ENCODE measurements around the gene MPIG6B.

The MPIG6B gene

DNA sequence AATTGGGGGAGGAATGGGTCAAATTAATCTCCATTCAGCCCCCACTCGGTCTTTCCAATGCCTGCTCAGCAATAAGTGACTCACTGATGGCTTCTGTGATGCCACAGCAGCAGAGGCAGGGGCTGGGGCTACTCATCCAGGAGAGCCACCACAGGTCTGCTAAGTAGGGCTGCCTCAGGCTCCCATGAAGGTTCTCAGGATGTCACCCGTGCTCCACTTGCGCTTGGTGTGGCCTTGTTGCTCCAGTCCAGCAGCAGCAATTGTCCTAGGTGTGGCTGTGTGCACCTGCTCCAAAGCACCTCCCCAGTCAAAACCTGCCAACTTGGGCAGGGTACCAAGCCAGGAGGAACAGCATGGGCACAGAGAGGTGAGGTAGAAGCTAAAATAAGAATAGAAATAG is 1.0 kb upstream of the MPIG6B start:
- no peak for DNase-seq

DNA sequence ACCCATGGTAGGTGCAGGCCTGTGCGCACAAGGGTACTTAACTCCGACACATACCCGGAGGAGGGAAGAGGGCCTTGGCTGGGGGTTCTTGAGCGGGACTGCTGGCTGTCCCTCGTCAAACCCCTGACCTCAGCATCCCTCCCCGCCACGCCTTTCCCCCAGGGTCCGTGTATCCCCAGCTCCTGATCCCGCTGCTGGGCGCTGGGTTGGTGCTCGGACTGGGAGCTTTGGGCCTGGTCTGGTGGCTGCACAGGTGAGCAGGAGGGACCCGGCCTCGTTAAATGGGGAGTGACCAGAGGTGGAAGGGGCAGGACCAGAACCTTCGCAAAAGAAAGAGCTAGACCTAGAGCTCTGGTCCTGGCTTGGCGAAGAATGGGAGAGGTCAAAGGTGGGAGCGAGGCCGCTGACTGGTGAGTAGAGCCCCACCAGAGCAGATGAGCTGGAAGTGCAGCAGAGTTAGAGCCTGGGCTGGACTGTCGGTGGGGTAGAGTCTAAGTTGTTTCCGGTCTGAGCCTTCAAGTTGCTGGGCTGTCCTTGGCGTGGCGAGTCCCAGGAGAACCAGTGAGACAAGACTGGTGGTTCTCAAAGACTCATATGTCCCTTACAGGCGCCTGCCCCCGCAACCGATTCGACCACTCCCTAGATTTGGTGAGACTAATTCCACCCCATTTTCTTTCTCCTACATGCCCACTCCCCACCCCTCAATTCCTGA is 963 bp downstream of the MPIG6B start:
- no peak for DNase-seq

- no peak for DNase-seq
These were observed 2.6 kb downstream of the MPIG6B start for GRCh38 chr6:31725502-31726350.

DNA sequence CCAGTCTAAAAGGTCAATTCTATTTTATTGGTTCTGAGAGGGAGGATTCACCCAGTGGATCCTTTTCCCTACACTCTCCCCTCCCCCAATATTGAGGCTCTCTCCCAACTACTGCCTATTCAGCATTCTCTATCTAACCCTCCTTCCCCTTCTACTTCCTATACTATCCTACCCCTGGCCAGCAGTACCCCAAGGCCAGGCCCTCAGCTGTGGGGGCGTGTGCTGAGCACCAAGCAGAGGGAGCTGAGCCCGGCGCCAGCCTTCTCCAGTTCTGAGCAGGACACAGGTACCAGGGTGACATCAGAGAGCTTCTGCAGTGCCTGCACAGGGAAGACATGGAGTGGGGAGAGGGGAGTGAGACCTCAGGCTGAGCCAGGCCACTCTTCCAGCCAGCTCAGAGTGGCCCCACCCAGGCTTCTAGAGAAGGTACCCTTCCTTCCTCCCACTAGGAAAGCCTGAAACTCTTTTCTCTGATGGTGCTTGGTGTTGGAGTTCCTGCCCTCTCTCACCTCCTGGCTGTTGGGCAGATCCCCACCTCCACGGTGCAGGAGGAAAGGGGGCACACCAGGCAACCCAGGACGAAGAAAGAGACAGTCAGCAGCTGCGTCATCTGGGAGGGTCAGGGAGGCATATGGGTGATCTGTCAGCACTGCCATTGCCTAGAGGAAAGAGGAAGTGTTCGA is 4.0 kb downstream of the MPIG6B start:
- DNase-seq, result no peak

DNA sequence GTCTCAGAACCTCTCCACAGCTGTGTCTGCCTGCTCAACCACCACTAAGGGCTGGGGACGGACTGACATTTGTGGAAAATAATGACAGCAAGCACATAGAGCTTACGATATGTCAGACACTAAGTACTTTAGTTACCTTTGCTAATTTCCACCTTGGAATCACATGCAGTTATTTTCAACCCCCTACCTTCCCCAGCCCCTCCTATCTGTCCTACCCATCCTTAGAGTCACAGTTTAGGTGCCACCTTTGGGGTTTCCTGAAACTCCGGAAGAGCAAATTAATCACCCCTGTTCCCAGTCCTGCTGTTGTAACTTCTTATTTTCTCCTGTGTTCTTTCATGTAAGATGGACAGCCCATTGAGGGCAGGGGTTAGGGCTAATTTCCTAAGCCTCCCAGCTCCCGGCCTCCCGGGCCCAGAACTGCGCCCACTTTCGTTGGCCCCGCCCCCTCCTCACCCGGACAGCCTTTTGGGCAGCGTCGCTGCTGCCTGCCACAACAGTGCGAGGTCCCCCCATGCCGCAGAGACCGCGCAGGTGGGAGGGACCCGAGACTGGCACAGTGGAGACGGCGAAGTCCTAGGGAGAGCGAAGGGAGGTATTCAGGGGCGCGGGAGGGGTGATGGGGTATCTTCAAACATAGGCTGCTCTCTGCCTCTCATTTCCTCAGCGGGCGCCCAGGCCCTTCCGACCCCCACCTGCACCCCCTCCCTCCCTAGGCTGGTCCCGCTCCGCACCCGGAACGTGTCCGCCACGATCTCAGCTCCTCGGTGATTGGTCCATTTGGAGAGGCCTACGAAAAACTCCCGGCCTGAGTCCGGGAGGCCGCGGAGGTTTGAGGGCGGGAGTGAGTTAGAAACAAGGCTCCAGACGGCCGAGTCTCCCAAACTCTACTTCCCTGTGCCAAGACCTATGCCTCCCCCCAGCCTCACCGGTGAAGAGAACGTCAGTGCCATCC is 4.8 kb downstream of the MPIG6B start:
- DNase-seq, result no peak

GRCh38 chr6:31728767-31729514 is 5.8 kb downstream of the MPIG6B start, which contains the start of gene DDAH2:
Gene DDAH2 (minus strand): TSS chr6:31729299. CDS start chr6:31729161, 138 bp downstream.
- no peak for DNase-seq

DNA sequence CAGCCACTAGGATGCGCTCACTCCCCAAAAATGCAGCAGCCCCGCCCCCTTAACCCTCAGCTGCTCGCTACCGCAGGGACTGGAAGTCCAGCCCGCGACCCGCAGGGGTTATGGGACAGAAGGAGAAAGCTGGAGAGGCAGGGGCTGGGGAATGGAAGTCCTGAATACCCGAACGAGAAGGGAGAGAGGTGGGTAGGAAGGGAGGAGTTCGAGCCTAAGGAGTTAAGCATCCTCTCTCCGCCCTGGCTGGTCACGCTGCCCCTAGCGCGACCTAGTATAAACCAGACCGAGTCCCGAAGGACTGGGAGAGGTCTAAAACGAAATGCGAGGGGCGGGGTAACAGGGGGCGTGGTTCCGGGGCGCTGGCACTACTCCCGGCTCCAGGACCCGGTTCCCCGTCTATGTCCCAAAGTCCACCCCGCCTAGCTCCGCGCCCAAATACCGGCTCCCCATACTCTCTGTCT is 6.4 kb downstream of the MPIG6B start:
- peak; percentile 94 for DNase-seq

DNA sequence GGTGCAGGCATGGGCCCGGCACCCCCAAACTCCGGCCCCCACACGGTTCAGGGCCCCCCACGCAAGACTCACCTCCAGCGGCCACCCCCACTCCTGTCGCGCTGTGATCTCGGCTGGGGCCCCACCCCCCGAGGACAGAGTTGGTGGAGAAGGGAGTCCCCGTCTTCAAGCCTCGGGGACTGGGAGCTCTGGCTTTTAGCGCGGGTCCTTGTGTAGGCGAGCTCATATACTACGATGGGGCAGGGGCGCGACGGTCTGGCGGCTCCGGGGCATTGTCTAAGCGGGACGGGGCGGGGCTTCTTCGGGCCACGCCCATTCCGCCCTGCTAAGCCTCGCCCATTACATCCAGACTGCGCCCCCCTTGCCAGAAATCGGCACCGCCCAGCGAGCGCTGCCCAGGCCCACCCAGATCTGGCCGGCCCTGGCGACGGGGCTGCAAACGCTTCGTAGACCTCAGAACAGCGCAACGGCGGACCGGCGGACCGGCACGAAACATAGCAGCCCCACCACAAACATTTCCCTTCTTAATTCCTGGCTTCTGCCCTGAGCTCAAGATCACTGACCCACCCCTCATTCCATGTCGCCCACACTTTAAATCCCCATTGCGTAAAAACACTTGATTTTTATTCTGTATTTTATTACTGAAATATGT is 6.9 kb downstream of the MPIG6B start:
- DNase-seq, result peak; percentile 96

DNA sequence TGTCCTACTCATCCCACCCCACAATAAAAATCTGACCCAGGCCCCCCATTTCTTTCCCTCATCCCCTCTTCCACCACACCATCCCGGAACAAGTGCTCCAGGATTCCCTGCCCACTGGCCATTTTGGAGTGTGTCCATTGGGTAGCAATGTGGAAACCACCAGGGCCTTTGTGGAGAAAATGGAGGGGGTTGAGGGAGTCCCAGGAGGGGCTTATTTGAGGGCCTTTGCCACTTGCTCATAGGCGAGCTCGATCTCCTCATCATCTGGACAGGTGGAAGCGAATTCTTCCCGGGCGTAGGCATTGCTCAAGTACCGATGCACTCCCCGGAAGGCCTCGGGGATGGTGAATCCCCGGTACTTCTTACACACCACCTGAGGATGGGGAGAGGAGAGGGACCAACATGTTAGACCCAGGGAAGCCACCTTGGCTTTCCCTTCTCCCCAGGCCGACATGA is 7.5 kb downstream of the MPIG6B start:
- no peak for DNase-seq

GRCh38 chr6:31732029-31732428 is 8.9 kb downstream of the MPIG6B start:
- no peak for DNase-seq

DNA sequence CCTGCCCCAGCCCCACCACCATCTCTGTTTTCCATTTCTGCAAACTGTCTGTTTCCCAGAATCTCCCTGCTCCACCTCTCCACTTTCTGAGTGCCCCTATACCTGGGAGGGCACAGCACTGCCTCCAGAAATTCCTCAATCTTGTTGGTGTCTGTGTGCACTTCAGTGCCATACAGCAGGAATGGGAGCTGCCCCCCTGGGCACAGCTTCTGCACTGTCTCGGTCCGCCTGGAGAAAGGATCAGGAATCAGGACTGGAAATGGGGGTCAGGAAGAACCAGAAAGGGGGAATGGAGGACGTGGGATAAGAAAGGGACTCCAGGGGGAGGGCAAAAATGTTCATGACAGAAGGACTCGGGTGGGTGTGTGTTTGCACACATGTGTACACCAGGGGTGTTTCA is 10.6 kb downstream of the MPIG6B start:
- DNase-seq, result no peak

- no peak for DNase-seq
These were observed 11.2 kb downstream of the MPIG6B start for GRCh38 chr6:31734247-31734820.

GRCh38 chr6:31734821-31735406 is 11.7 kb downstream of the MPIG6B start:
- DNase-seq, result peak; percentile 67

- DNase-seq, result peak; percentile 92
These were observed 13.0 kb downstream of the MPIG6B start, which contains the start of gene CLIC1 for GRCh38 chr6:31736021-31736767. Gene CLIC1 (minus strand): TSS chr6:31736530. CDS start chr6:31736300, 230 bp downstream.

DNA sequence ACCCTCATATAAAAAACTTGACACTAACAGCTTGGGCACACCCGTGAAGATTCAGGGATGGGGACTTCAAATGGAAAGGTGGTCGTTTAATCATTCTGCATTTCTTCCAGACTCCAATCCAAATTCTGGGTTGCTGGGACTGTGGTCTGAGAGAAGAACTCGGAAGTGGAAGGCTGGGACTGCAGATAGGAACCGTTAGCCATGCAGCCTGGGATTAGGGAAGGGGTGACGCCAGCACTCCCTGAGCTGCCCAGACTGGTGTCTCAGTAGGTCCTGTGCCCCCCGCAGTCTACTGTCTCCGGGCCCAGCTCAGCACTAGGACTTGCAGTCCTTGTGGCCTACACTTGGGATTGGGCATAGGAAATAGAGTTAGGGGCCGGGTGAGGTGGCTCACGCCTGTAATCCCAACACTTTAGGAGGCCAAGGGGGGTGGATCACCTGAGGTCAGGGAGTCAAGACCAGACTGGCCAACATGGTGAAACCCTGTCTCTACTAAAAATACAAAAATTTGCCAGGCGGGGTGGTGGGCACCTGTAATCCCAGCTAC is 13.7 kb downstream of the MPIG6B start:
- no peak for DNase-seq

- peak; percentile 50 for DNase-seq
These were observed 14.3 kb downstream of the MPIG6B start for GRCh38 chr6:31737315-31737990.

GRCh38 chr6:31737991-31738979 is 15.1 kb downstream of the MPIG6B start:
- peak; percentile 83 for DNase-seq
